Measurements from ENCODE around the gene NCS1.

The NCS1 gene

DNA sequence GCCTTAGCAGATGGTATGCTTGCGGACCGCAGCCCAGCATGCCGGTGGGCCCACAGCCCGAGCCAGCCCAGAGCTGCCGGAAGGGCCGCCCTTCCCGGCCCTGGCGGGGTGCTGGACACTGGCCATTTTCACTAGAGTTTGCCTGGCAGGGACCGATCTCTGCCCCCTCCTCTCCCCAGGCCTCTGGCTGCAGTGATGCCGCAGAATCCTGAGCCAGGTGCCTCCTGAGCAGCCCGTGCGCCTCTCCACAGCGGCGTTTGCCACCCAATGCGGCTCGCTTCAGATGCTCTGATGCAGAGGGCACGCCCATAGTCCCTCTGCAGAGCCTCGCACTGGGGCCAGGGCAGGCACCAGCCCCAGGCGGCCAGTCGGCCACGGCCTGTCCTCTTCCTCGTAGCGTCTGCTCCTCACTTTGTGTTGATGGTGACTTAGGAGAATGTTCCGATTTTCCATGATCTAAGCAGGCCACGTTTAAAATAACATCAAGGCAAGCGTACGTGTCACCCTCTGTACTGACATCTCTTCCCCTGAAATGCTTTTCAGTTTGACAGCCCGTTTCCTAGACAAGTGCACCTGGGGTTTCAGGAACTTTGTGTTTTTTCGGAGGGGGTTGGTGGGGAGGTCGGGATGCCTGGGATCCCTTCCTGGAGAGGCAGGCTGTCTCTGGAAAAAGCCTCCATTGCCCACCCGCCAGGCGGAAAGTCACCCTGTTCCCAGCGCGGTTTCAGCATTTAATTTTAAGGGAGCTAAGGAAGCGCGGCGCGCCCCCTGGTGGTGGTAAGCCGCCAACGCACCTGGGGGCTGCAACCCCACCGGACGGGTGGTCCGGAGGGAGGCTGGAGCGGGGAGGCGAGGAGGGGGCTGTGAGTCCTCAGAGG is 63.6 kb downstream of the NCS1 start:
- Histone ChIP-seq H3K4me3 (ENCODE audit: low read length) (no peak overlapping the region), H3K4ac (ENCODE audit: low read depth, low read length) (no peak overlapping the region), H3K4me2 (ENCODE audit: low read length) (no peak overlapping the region), H2BK5ac (ENCODE audit: low read length) (no peak overlapping the region), H2AK5ac (ENCODE audit: low read length) (no peak overlapping the region), H3K56ac (ENCODE audit: low read length) (peak overlapping the region; percentile 9), H3K18ac (ENCODE audit: low read length) (no peak overlapping the region), H3K9ac (ENCODE audit: low read length) (no peak overlapping the region), H3K27ac (ENCODE audit: low read depth, low read length) (no peak overlapping the region), H3K79me1 (ENCODE audit: low read length) (no peaks in the 10 kb centered on the region), H3K79me2 (ENCODE audit: control insufficient read depth, insufficient read depth, low read length) (no peaks in the 10 kb centered on the region), H2BK15ac (replicated peaks; ENCODE audit: low read depth) (no peak overlapping the region), H3K23ac (ENCODE audit: low read length) (no peak overlapping the region), H2BK120ac (ENCODE audit: low read depth, low read length) (no peak overlapping the region), H3K36me3 (ENCODE audit: control insufficient read depth, insufficient read depth, low read length) (peaks cover 8% of the 10 kb centered on the region), H3K27me3 (ENCODE audit: insufficient read depth, low read length, poor library complexity) (no peaks in the 10 kb centered on the region), H4K8ac (ENCODE audit: low read depth, low read length) (no peak overlapping the region), H4K5ac (ENCODE audit: low read length) (no peak overlapping the region), H3K4me1 (ENCODE audit: control insufficient read depth, low read depth, low read length) (peaks cover 1% of the 10 kb centered on the region)
- WGBS (ENCODE audit: extremely low coverage, insufficient coverage, low lambda C conversion rate) = no CpG with 5 or more reads among the region's 45 CpGs
- peak; percentile 67 for DNase-seq

DNA sequence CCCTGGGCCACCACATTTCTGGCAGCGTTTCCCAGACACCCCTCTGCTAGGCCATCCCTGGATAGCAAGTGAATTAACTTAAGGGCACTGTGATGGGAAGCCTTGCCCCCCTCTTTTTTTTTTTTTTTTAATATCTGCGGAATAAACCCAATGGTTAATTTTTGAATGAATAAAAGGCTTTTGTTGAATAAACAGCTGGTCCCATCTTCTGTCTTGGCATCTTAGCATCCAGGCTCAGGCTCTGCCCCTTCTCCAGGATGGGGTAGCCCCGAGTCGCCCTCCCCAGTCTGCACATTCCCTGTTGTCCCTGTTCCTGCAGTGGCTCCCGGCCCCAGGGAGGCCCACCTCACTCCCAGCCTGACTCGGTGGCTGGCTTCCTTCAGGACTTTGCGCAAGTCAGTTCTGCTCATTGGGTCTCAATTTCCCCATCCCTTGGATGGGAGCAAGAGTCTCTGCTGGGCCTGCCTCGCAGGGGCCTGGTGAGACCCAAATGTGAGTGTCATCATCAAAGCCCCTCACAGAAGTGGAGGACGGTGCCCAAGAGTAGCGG is 64.3 kb downstream of the NCS1 start:
- no peak overlapping the region for H2BK5ac ChIP-seq (ENCODE audit: low read length)
- whole genome bisulfite sequencing (ENCODE audit: extremely low coverage, insufficient coverage, low lambda C conversion rate) = no CpG with 5 or more reads among the region's 10 CpGs
- peaks cover 1% of the 10 kb centered on the region for H3K4me1 ChIP-seq (ENCODE audit: control insufficient read depth, low read depth, low read length)

DNA sequence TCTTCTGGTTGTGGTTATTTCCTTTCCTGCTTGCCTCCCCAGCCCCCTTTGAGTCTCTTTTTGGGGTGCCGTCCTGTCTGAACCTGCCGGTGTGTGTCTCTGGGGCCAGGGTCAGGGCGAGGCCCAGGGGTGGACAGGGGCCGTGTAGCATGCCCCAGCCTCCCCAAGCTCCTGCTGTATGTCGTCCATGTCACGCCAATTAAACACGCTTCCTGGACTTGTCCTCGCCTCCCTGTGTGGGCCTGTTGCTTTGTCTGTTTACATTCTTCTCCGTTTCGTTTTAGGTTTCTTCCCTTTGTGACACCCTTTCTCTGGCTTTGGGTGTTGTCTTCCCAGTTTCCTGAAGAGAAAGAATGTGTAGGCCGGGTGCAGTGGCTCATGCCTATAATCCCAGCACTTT is 64.9 kb downstream of the NCS1 start:
- WGBS (ENCODE audit: extremely low coverage, insufficient coverage, low lambda C conversion rate) = no CpG with 5 or more reads among the region's 11 CpGs
- no peak overlapping the region for H2BK120ac ChIP-seq (ENCODE audit: low read depth, low read length)
- no peak overlapping the region for H3K9ac ChIP-seq (ENCODE audit: low read length)
- H3K4me1 ChIP-seq (ENCODE audit: control insufficient read depth, low read depth, low read length) = peaks cover 1% of the 10 kb centered on the region
- H3K23ac ChIP-seq (ENCODE audit: low read length) = no peak overlapping the region
- H3K79me2 ChIP-seq (ENCODE audit: control insufficient read depth, insufficient read depth, low read length) = no peaks in the 10 kb centered on the region
- H2BK15ac ChIP-seq (replicated peaks; ENCODE audit: low read depth) = no peak overlapping the region
- H3K4me2 ChIP-seq (ENCODE audit: low read length) = no peak overlapping the region
- H2BK5ac ChIP-seq (ENCODE audit: low read length) = no peak overlapping the region
- H3K27ac ChIP-seq (ENCODE audit: low read depth, low read length) = no peak overlapping the region
- H3K18ac ChIP-seq (ENCODE audit: low read length) = no peak overlapping the region
- peaks cover 8% of the 10 kb centered on the region for H3K36me3 ChIP-seq (ENCODE audit: control insufficient read depth, insufficient read depth, low read length)
- H3K4me3 ChIP-seq (ENCODE audit: low read length) = no peak overlapping the region
- no peaks in the 10 kb centered on the region for H3K79me1 ChIP-seq (ENCODE audit: low read length)
- no peak overlapping the region for H4K8ac ChIP-seq (ENCODE audit: low read depth, low read length)
- no peak overlapping the region for H4K5ac ChIP-seq (ENCODE audit: low read length)
- DNase-seq = no peak
- H3K56ac ChIP-seq (ENCODE audit: low read length) = peak overlapping the region; percentile 15
- H2AK5ac ChIP-seq (ENCODE audit: low read length) = no peak overlapping the region
- no peak overlapping the region for H3K4ac ChIP-seq (ENCODE audit: low read depth, low read length)
- no peaks in the 10 kb centered on the region for H3K27me3 ChIP-seq (ENCODE audit: insufficient read depth, low read length, poor library complexity)

More for the DNA sequence above, 64.3 kb downstream of the NCS1 start:
- Histone ChIP-seq H3K4ac (ENCODE audit: low read depth, low read length) (no peak overlapping the region), H3K56ac (ENCODE audit: low read length) (no peak overlapping the region), H4K5ac (ENCODE audit: low read length) (no peak overlapping the region), H3K27ac (ENCODE audit: low read depth, low read length) (no peak overlapping the region), H2AK5ac (ENCODE audit: low read length) (no peak overlapping the region), H2BK120ac (ENCODE audit: low read depth, low read length) (no peak overlapping the region), H2BK15ac (replicated peaks; ENCODE audit: low read depth) (no peak overlapping the region), H3K23ac (ENCODE audit: low read length) (no peak overlapping the region), H3K4me3 (ENCODE audit: low read length) (no peak overlapping the region), H3K9ac (ENCODE audit: low read length) (no peak overlapping the region), H3K4me2 (ENCODE audit: low read length) (no peak overlapping the region), H3K36me3 (ENCODE audit: control insufficient read depth, insufficient read depth, low read length) (peaks cover 8% of the 10 kb centered on the region), H3K27me3 (ENCODE audit: insufficient read depth, low read length, poor library complexity) (no peaks in the 10 kb centered on the region), H3K79me1 (ENCODE audit: low read length) (no peaks in the 10 kb centered on the region), H3K18ac (ENCODE audit: low read length) (no peak overlapping the region), H4K8ac (ENCODE audit: low read depth, low read length) (no peak overlapping the region), H3K79me2 (ENCODE audit: control insufficient read depth, insufficient read depth, low read length) (no peaks in the 10 kb centered on the region)
- no peak for DNase-seq

DNA sequence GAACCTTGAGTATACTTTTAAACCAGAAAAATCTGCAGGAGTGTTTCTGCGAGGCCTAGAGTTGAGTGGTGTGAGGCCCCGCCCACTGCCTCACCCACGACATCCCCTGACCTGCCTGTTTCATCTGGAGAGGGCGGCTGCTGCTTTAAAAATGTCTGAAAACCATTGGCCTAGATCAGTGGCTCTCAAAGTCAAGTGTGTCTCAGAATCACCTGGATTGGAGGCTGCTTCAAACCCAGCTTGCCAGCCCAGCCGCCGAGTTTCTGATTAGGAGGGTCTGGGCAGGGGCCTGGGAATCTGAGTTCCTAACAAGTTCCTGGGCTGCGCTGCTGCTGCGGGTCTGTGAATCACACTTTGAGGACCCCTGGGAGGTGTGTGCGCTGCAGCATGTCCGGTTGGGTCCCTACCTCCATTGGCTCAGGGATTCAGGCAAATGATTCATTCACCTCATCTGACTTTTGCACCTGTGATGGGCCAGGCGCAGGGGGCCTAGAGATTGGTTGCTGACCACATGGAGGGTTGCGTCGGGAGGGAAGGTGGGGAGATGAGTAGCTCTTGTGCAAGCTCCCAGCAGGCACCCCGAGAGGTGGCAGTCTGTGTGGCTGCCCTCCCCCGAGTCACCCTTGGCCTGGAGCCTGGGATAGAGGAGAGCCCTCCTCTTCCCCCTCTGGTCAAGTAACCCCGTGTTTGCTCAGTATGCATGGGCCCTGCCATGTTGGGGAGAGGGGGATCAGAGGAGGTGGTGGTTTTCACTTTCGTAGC is 65.7 kb downstream of the NCS1 start:
- H2BK15ac ChIP-seq (replicated peaks; ENCODE audit: low read depth) = no peak overlapping the region
- no peak overlapping the region for H2BK120ac ChIP-seq (ENCODE audit: low read depth, low read length)
- H3K4me3 ChIP-seq (ENCODE audit: low read length) = no peak overlapping the region
- no peak overlapping the region for H2AK5ac ChIP-seq (ENCODE audit: low read length)
- no peaks in the 10 kb centered on the region for H3K27me3 ChIP-seq (ENCODE audit: insufficient read depth, low read length, poor library complexity)
- H3K4me2 ChIP-seq (ENCODE audit: low read length) = no peak overlapping the region
- no peak overlapping the region for H2BK5ac ChIP-seq (ENCODE audit: low read length)
- H3K18ac ChIP-seq (ENCODE audit: low read length) = no peak overlapping the region
- H3K23ac ChIP-seq (ENCODE audit: low read length) = no peak overlapping the region
- no CpG with 5 or more reads among the region's 17 CpGs for WGBS (ENCODE audit: extremely low coverage, insufficient coverage, low lambda C conversion rate)
- peaks cover 1% of the 10 kb centered on the region for H3K4me1 ChIP-seq (ENCODE audit: control insufficient read depth, low read depth, low read length)
- no peak overlapping the region for H3K4ac ChIP-seq (ENCODE audit: low read depth, low read length)
- H4K8ac ChIP-seq (ENCODE audit: low read depth, low read length) = no peak overlapping the region
- no peak overlapping the region for H3K9ac ChIP-seq (ENCODE audit: low read length)
- no peak overlapping the region for H3K56ac ChIP-seq (ENCODE audit: low read length)
- H3K27ac ChIP-seq (ENCODE audit: low read depth, low read length) = no peak overlapping the region
- no peaks in the 10 kb centered on the region for H3K79me1 ChIP-seq (ENCODE audit: low read length)
- peaks cover 8% of the 10 kb centered on the region for H3K36me3 ChIP-seq (ENCODE audit: control insufficient read depth, insufficient read depth, low read length)
- H4K5ac ChIP-seq (ENCODE audit: low read length) = no peak overlapping the region
- DNase-seq = no peak
- H3K79me2 ChIP-seq (ENCODE audit: control insufficient read depth, insufficient read depth, low read length) = no peaks in the 10 kb centered on the region

DNA sequence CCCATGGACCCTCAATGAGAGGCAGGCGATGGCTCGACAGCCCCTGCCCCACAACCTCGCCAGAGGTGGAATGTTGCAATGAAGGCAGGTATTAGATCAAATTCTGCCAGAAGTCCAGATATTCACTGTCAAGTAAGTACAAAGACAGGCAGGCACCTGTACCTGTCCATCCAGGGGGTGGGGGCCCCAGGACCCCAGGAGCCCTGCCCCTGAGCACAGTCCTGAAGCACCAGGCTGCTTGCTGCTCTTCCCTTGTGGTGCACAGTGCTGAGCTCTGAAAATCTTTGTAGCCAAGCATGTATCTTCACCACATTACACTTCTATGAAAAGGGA is 67.1 kb downstream of the NCS1 start:
- Histone ChIP-seq H3K4ac (ENCODE audit: low read depth, low read length) (no peak overlapping the region), H3K27me3 (ENCODE audit: insufficient read depth, low read length, poor library complexity) (no peaks in the 10 kb centered on the region), H3K18ac (ENCODE audit: low read length) (no peak overlapping the region), H3K36me3 (ENCODE audit: control insufficient read depth, insufficient read depth, low read length) (peaks cover 4% of the 10 kb centered on the region), H3K4me1 (ENCODE audit: control insufficient read depth, low read depth, low read length) (peaks cover 1% of the 10 kb centered on the region), H3K79me1 (ENCODE audit: low read length) (no peaks in the 10 kb centered on the region), H3K27ac (ENCODE audit: low read depth, low read length) (no peak overlapping the region), H2AK5ac (ENCODE audit: low read length) (no peak overlapping the region), H3K4me3 (ENCODE audit: low read length) (no peak overlapping the region), H2BK5ac (ENCODE audit: low read length) (no peak overlapping the region), H3K4me2 (ENCODE audit: low read length) (no peak overlapping the region), H3K79me2 (ENCODE audit: control insufficient read depth, insufficient read depth, low read length) (no peaks in the 10 kb centered on the region), H2BK15ac (replicated peaks; ENCODE audit: low read depth) (no peak overlapping the region), H4K8ac (ENCODE audit: low read depth, low read length) (no peak overlapping the region), H3K9ac (ENCODE audit: low read length) (no peak overlapping the region), H3K23ac (ENCODE audit: low read length) (no peak overlapping the region), H3K56ac (ENCODE audit: low read length) (no peak overlapping the region), H2BK120ac (ENCODE audit: low read depth, low read length) (no peak overlapping the region), H4K5ac (ENCODE audit: low read length) (no peak overlapping the region)
- no CpG with 5 or more reads among the region's 3 CpGs for WGBS (ENCODE audit: extremely low coverage, insufficient coverage, low lambda C conversion rate)
- no peak for DNase-seq
